ENCODE data around the gene ZNF385B. TPM values are rescaled to one million over a fixed set of nuclear protein-coding genes. Genes with fewer than 3 reads are reported as not detected.

The ZNF385B gene
- total RNA-seq, 1 donor = 1.1 TPM

DNA sequence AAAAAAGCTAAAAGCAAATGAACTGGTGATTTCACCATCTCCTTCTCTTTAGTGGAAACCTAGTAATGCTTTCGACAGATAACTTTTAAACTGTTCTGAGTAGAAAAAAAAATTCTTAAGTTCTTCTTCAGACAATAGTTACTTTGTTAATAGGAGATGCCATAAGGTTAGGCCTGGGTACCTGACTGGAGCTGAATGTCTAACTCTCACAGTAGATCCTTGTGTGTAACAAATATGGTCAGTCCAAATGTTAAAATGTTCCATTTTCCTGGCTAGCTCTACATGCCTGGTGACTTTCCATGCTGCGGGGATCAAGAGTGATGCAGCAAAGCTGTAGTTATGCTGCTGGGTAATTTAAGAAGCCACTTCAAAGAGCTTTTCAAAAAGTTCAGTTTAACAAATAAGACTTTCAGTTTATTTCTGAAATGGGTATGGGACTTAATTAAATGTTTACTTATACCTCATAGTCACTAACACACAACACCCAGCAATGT lies 332.8 kb downstream of the ZNF385B start:
- Histone ChIP-seq H3K4me2 (ENCODE audit: insufficient read depth, low read length) (no peak overlapping the region), H3K4me1 (ENCODE audit: insufficient read depth, low read length) (no peaks in the 10 kb centered on the region), H2AFZ (ENCODE audit: low read length) (peak overlapping the region; percentile 54), H4K20me1 (ENCODE audit: insufficient read depth, low read length) (no peaks in the 10 kb centered on the region), H3K36me3 (ENCODE audit: insufficient read depth, low read length) (no peaks in the 10 kb centered on the region), H3K27me3 (ENCODE audit: insufficient read depth, low read length) (no peaks in the 10 kb centered on the region), H3K4me3 (ENCODE audit: insufficient read depth, low read length) (no peak overlapping the region), H3K79me2 (ENCODE audit: insufficient read depth, low read length) (no peaks in the 10 kb centered on the region), H3K9me3 (ENCODE audit: low read depth, low read length) (no peaks in the 10 kb centered on the region), H3K27ac (ENCODE audit: low read depth, low read length) (no peak overlapping the region)
- DNase-seq (ENCODE audit: insufficient read length, low spot score, missing footprints) = no peak
- TF ChIP-seq, protein P1, sequence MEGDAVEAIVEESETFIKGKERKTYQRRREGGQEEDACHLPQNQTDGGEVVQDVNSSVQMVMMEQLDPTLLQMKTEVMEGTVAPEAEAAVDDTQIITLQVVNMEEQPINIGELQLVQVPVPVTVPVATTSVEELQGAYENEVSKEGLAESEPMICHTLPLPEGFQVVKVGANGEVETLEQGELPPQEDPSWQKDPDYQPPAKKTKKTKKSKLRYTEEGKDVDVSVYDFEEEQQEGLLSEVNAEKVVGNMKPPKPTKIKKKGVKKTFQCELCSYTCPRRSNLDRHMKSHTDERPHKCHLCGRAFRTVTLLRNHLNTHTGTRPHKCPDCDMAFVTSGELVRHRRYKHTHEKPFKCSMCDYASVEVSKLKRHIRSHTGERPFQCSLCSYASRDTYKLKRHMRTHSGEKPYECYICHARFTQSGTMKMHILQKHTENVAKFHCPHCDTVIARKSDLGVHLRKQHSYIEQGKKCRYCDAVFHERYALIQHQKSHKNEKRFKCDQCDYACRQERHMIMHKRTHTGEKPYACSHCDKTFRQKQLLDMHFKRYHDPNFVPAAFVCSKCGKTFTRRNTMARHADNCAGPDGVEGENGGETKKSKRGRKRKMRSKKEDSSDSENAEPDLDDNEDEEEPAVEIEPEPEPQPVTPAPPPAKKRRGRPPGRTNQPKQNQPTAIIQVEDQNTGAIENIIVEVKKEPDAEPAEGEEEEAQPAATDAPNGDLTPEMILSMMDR (IDR thresholded peaks at IDR 0.05; ENCODE audit: extremely low read depth, low read depth, low read length) = no peak

DNA sequence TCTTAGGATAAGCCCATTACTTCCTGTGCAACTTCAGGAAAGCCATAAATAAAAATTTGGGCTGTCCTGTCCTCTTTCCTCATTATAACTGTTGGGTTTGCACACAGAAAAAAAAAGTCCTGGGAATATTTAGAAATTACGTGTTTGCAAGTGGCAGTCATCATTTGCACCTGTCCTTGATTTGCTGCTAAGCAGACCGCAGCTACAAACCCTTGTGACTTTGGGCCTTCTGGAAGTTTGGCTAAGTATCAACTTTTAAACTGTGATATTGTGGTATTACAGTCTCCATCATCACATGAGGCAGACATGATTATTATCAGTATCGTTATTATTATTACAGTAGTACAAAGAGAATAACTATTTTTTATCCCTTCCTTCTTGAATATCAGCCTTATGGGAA lies 336.1 kb downstream of the ZNF385B start:
- Histone ChIP-seq H4K20me1 (ENCODE audit: insufficient read depth, low read length) (no peaks in the 10 kb centered on the region), H3K9me3 (ENCODE audit: low read depth, low read length) (no peaks in the 10 kb centered on the region), H2AFZ (ENCODE audit: low read length) (no peak overlapping the region), H3K4me3 (ENCODE audit: insufficient read depth, low read length) (no peak overlapping the region), H3K4me1 (ENCODE audit: insufficient read depth, low read length) (no peaks in the 10 kb centered on the region), H3K79me2 (ENCODE audit: insufficient read depth, low read length) (no peaks in the 10 kb centered on the region), H3K36me3 (ENCODE audit: insufficient read depth, low read length) (no peaks in the 10 kb centered on the region), H3K27me3 (ENCODE audit: insufficient read depth, low read length) (no peaks in the 10 kb centered on the region), H3K4me2 (ENCODE audit: insufficient read depth, low read length) (no peak overlapping the region), H3K27ac (ENCODE audit: low read depth, low read length) (no peak overlapping the region)
- DNase-seq (ENCODE audit: insufficient read length, low spot score, missing footprints) = no peak
- TF ChIP-seq, protein P1 (IDR thresholded peaks at IDR 0.05; ENCODE audit: extremely low read depth, low read depth, low read length) = no peak

DNA sequence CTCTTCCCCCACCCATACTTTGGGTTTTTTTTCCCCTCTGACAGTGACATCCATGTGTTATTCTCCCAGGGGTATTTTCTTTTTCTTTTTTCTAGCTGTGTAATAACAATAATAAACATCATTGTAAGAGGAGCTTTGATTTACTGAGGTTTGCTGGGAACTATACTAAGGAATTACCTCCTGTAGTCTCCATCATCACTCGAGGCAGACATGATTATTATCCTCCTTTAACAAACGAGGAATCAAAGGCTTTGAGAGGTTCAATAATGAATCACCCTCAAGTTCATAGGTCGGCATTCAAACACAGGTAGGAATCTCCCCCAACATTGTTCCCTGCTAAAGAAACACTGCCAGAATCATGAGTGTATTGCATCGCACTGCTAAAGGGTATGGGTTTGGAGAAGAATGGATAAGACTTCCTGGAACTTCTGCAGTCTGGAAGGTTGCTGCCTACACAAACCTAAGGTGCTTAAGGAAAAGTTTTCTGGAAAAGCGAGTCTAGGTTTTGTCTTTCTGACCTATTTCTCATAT lies 336.5 kb downstream of the ZNF385B start:
- no peaks in the 10 kb centered on the region for H4K20me1 ChIP-seq (ENCODE audit: insufficient read depth, low read length)
- H3K4me2 ChIP-seq (ENCODE audit: insufficient read depth, low read length) = no peak overlapping the region
- no peak overlapping the region for H3K27ac ChIP-seq (ENCODE audit: low read depth, low read length)
- no peaks in the 10 kb centered on the region for H3K4me1 ChIP-seq (ENCODE audit: insufficient read depth, low read length)
- no peaks in the 10 kb centered on the region for H3K9me3 ChIP-seq (ENCODE audit: low read depth, low read length)
- H2AFZ ChIP-seq (ENCODE audit: low read length) = no peak overlapping the region
- TF ChIP-seq, protein P1 (IDR thresholded peaks at IDR 0.05; ENCODE audit: extremely low read depth, low read depth, low read length) = no peak
- DNase-seq (ENCODE audit: insufficient read length, low spot score, missing footprints) = no peak
- no peaks in the 10 kb centered on the region for H3K36me3 ChIP-seq (ENCODE audit: insufficient read depth, low read length)
- no peak overlapping the region for H3K4me3 ChIP-seq (ENCODE audit: insufficient read depth, low read length)
- H3K79me2 ChIP-seq (ENCODE audit: insufficient read depth, low read length) = no peaks in the 10 kb centered on the region
- no peaks in the 10 kb centered on the region for H3K27me3 ChIP-seq (ENCODE audit: insufficient read depth, low read length)

DNA sequence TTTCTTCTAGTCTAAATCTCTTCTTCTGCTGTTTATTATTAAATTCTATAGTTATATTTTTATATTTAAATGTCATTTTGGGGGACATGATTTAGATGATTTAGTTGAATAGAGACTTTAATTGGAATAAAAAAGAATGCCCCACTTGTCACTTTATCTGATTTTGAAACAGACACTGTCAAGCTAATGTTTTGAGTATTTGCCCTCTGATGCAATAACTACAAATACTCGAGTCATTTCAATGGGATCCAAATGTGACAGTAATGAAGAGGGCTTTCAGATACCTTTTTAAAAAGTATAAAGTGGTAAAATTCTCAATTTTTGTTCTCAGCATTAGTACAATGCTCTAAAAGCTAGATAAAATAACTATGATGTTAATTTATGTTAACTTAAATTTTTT lies 339.5 kb downstream of the ZNF385B start:
- H3K79me2 ChIP-seq (ENCODE audit: insufficient read depth, low read length) = no peaks in the 10 kb centered on the region
- H2AFZ ChIP-seq (ENCODE audit: low read length) = no peak overlapping the region
- no peaks in the 10 kb centered on the region for H3K27me3 ChIP-seq (ENCODE audit: insufficient read depth, low read length)
- H3K4me1 ChIP-seq (ENCODE audit: insufficient read depth, low read length) = no peaks in the 10 kb centered on the region
- no peaks in the 10 kb centered on the region for H3K36me3 ChIP-seq (ENCODE audit: insufficient read depth, low read length)
- no peaks in the 10 kb centered on the region for H4K20me1 ChIP-seq (ENCODE audit: insufficient read depth, low read length)
- H3K9me3 ChIP-seq (ENCODE audit: low read depth, low read length) = no peaks in the 10 kb centered on the region
- TF ChIP-seq, protein P1 (IDR thresholded peaks at IDR 0.05; ENCODE audit: extremely low read depth, low read depth, low read length) = no peak
- H3K4me2 ChIP-seq (ENCODE audit: insufficient read depth, low read length) = no peak overlapping the region
- H3K4me3 ChIP-seq (ENCODE audit: insufficient read depth, low read length) = no peak overlapping the region
- DNase-seq (ENCODE audit: insufficient read length, low spot score, missing footprints) = no peak
- no peak overlapping the region for H3K27ac ChIP-seq (ENCODE audit: low read depth, low read length)

All from osteoblast (primary cell).